Measurements from ENCODE around the gene MATN3.
A peak's percentile ranks its signal among the peaks of the same experiment; 100 is the strongest.

The MATN3 gene

GRCh38 chr2:19993731-19994130 is 18.7 kb downstream of the MATN3 start:
- no peak for DNase-seq

- DNase-seq, result no peak
Observed at GRCh38 chr2:19991895-19992294, 20.6 kb downstream of the MATN3 start.

GRCh38 chr2:19990416-19990728 is 22.1 kb downstream of the MATN3 start:
- no peak for DNase-seq

GRCh38 chr2:19989667-19990415 is 22.6 kb downstream of the MATN3 start, which contains the start of gene WDR35:
TSS of gene WDR35 (minus strand) at chr2:19990105. CDS start at chr2:19990015, 90 bp downstream.
- DNase-seq, result peak; percentile 93

- no peak for DNase-seq
Observed at GRCh38 chr2:19989342-19989666, 23.2 kb downstream of the MATN3 start.

- no peak for DNase-seq
Observed at GRCh38 chr2:19988600-19988999, 23.9 kb downstream of the MATN3 start.

- DNase-seq, result no peak
Observed at GRCh38 chr2:19987936-19988335, 24.5 kb downstream of the MATN3 start.

- no peak for DNase-seq
Observed at GRCh38 chr2:19982268-19982667, 30.2 kb downstream of the MATN3 start.

- DNase-seq, result no peak
Observed at GRCh38 chr2:19979932-19980331, 32.5 kb downstream of the MATN3 start.

- no peak for DNase-seq
Observed at GRCh38 chr2:19973466-19973865, 39.0 kb downstream of the MATN3 start.

GRCh38 chr2:19971691-19972090 is 40.8 kb downstream of the MATN3 start:
- DNase-seq, result no peak

- no peak for DNase-seq
Observed at GRCh38 chr2:19963386-19963785, 49.1 kb downstream of the MATN3 start.

GRCh38 chr2:19955544-19956422 is 56.7 kb downstream of the MATN3 start:
- DNase-seq, result peak; percentile 19

GRCh38 chr2:19949071-19949470 is 63.4 kb downstream of the MATN3 start:
- no peak for DNase-seq

- no peak for DNase-seq
Observed at GRCh38 chr2:19947184-19947940, 65.1 kb downstream of the MATN3 start.

- DNase-seq, result no peak
Observed at GRCh38 chr2:19944205-19944845, 68.1 kb downstream of the MATN3 start.

GRCh38 chr2:19943189-19943588 is 69.3 kb downstream of the MATN3 start:
- DNase-seq, result no peak

- DNase-seq, result no peak
Observed at GRCh38 chr2:19942199-19942598, 70.3 kb downstream of the MATN3 start.
